Neural cell (in vitro differentiated cells): ENCODE measurements around the gene SLC17A9. TPM values are rescaled to one million over a fixed set of nuclear protein-coding genes. Genes with fewer than 3 reads are reported as not detected.

Experiments
- H2AFZ ChIP-seq: fragments of 200-600, 300-800 bp; sonication (generic), shearing (Covaris generic); 2 replicates; pipeline ENCODE4 v1.6.0; 2014; ENCODE audit warnings: low read depth, mild to moderate bottlenecking, antibody characterized with exemption, low read length, moderate library complexity
- H3F3A ChIP-seq: fragments of 200-600 bp; shearing (Covaris generic); 2 replicates; pipeline ENCODE4 v1.6.1; 2016; ENCODE audit warnings: mild to moderate bottlenecking, moderate library complexity, mixed read lengths, antibody characterized with exemption, low read length; ENCODE audit not compliant: insufficient read depth, poor library complexity, severe bottlenecking
- H3K27ac ChIP-seq: fragments of 200-600, 300-800 bp; sonication (generic), shearing (Covaris generic); 2 replicates; pipeline ENCODE4 v1.5.1; 2014; ENCODE audit warnings: mild to moderate bottlenecking, low read length, moderate library complexity
- H3K27me3 ChIP-seq: fragments of 300-800, 200-600 bp; sonication (generic), shearing (Covaris generic); 2 replicates; pipeline ENCODE4 v1.6.0; 2014; ENCODE audit warnings: mild to moderate bottlenecking, low read depth, low read length, moderate library complexity; ENCODE audit not compliant: insufficient read depth
- H3K36me3 ChIP-seq: fragments of 300-800, 200-600 bp; sonication (generic), shearing (Covaris generic); 2 replicates; pipeline ENCODE4 v1.5.1; 2014; ENCODE audit warnings: mild to moderate bottlenecking, antibody characterized with exemption, low read length, moderate library complexity; ENCODE audit not compliant: insufficient read depth
- H3K4me2 ChIP-seq: fragments of 300-800, 200-600 bp; sonication (generic), shearing (Covaris generic); 2 replicates; pipeline ENCODE4 v1.6.0; 2014; ENCODE audit warnings: mild to moderate bottlenecking, low read length
- H3K4me3 ChIP-seq: fragments of 300-800, 200-600 bp; sonication (generic), shearing (Covaris generic); 2 replicates; pipeline ENCODE4 v1.5.1; 2014; ENCODE audit warnings: mild to moderate bottlenecking, low read length, moderate library complexity
- H3K79me2 ChIP-seq: fragments of 200-600 bp; shearing (Covaris generic); replicated peaks from 2 replicates; pipeline ENCODE4 v1.6.0; 2014; ENCODE audit warnings: mild to moderate bottlenecking, low read length, moderate library complexity; ENCODE audit not compliant: insufficient read depth
- H3K9ac ChIP-seq: fragments of 300-800, 200-600 bp; sonication (generic), shearing (Covaris generic); 2 replicates; pipeline ENCODE4 v1.6.1; 2016; ENCODE audit warnings: mild to moderate bottlenecking, low read length, mixed read lengths
- H3K9me2 ChIP-seq: fragments of 200-600 bp; shearing (Covaris generic); 2 replicates; pipeline ENCODE4 v1.6.1; 2016; ENCODE audit warnings: mild to moderate bottlenecking, low read length, mixed read lengths; ENCODE audit not compliant: insufficient read depth
- H3K9me3 ChIP-seq: fragments of 200-600, 300-800 bp; sonication (generic), shearing (Covaris generic); 2 replicates; pipeline ENCODE4 v1.6.1; 2016; ENCODE audit warnings: mild to moderate bottlenecking, mixed run types, low read length, moderate library complexity, mixed read lengths
- H4K20me1 ChIP-seq: fragments of 200-600 bp; shearing (Covaris generic); 2 replicates; pipeline ENCODE4 v1.6.1; 2016; ENCODE audit warnings: mild to moderate bottlenecking, mixed run types; ENCODE audit not compliant: insufficient read depth
- CTCF ChIP-seq: fragments of 450-650 bp; IDR thresholded peaks from 2 replicates; pipeline ENCODE4 v1.5.1; 2014; ENCODE audit warnings: antibody characterized with exemption, mild to moderate bottlenecking, moderate library complexity; ENCODE audit not compliant: poor library complexity, severe bottlenecking
- EP300 ChIP-seq: fragments of 450-650 bp; conservative IDR thresholded peaks from 2 replicates; pipeline ENCODE4 v1.6.1; 2014; ENCODE audit warnings: antibody characterized with exemption, mild to moderate bottlenecking, moderate library complexity; ENCODE audit not compliant: poor library complexity, severe bottlenecking
- EZH2 ChIP-seq: fragments of 200-600, 300-800 bp; shearing (Covaris generic), sonication (generic); IDR thresholded peaks from 2 replicates; pipeline ENCODE4 v1.6.1; 2014; ENCODE audit warnings: antibody characterized with exemption, low read length, borderline replicate concordance, mild to moderate bottlenecking; ENCODE audit not compliant: insufficient read depth, poor library complexity, severe bottlenecking
- MXI1 ChIP-seq: fragments of 450-650 bp; conservative IDR thresholded peaks from 2 replicates; pipeline ENCODE4 v1.6.1; 2014; ENCODE audit warnings: antibody characterized with exemption, mild to moderate bottlenecking; ENCODE audit not compliant: poor library complexity, severe bottlenecking
- POLR2AphosphoS5 ChIP-seq: IDR thresholded peaks from 2 replicates; pipeline ENCODE4 v1.6.1; 2012
- RAD21 ChIP-seq: fragments of 450-650 bp; conservative IDR thresholded peaks from 2 replicates; pipeline ENCODE4 v1.6.1; 2014; ENCODE audit warnings: antibody characterized with exemption, mild to moderate bottlenecking, moderate library complexity
- REST ChIP-seq: IDR thresholded peaks from 2 replicates; pipeline ENCODE4 v1.6.1; 2012; ENCODE audit warnings: borderline replicate concordance
- SMC3 ChIP-seq: fragments of 450-650 bp; conservative IDR thresholded peaks from 2 replicates; pipeline ENCODE4 v1.6.1; 2014; ENCODE audit warnings: antibody characterized with exemption, mild to moderate bottlenecking, moderate library complexity; ENCODE audit not compliant: poor library complexity
- TAF1 ChIP-seq: IDR thresholded peaks from 2 replicates; pipeline ENCODE4 v1.6.1; 2012; ENCODE audit warnings: low read depth
- polyA plus RNA-seq: library from polyadenylated mRNA; depleted of rRNA; stranded (reverse); fragments of >200 nt; gene quantifications from 2 replicates; pipeline ENCODE4 v1.2.3, GENCODE V29; 2014

Gene SLC17A9
- polyA plus RNA-seq, 1 donor from 2014 or later: not detected

- Histone ChIP-seq H3K9ac (no peak overlapping the region), H3K9me2 (no peaks in the 10 kb centered on the region), H3K4me2 (no peak overlapping the region), H4K20me1 (no peaks in the 10 kb centered on the region), H3K27ac (no peak overlapping the region), H3K36me3 (no peaks in the 10 kb centered on the region), H3K9me3 (no peaks in the 10 kb centered on the region), H2AFZ (no peak overlapping the region), H3K4me3 (no peak overlapping the region), H3F3A (no peaks in the 10 kb centered on the region), H3K27me3 (no peaks in the 10 kb centered on the region), H3K79me2 (no peaks in the 10 kb centered on the region)
- no peak for TF ChIP-seq EZH2
- TF ChIP-seq EP300: no peak
- TF ChIP-seq SMC3: no peak
- no peak for TF ChIP-seq CTCF
- TF ChIP-seq RAD21: no peak
- TF ChIP-seq MXI1: no peak
- TF ChIP-seq TAF1: no peak
- no peak for TF ChIP-seq POLR2AphosphoS5
- no peak for TF ChIP-seq REST
Observed at GRCh38 chr20:62982124-62983075, 29.9 kb downstream of the SLC17A9 start.

GRCh38 chr20:62983210-62983609 lies 30.7 kb downstream of the SLC17A9 start:
- Histone ChIP-seq H3K79me2 (no peaks in the 10 kb centered on the region), H3K27ac (no peak overlapping the region), H3K9ac (no peak overlapping the region), H3K4me3 (no peak overlapping the region), H2AFZ (no peak overlapping the region), H3K27me3 (no peaks in the 10 kb centered on the region), H3K36me3 (no peaks in the 10 kb centered on the region), H3F3A (no peaks in the 10 kb centered on the region), H3K9me2 (no peaks in the 10 kb centered on the region), H3K9me3 (no peaks in the 10 kb centered on the region), H3K4me2 (no peak overlapping the region), H4K20me1 (no peaks in the 10 kb centered on the region)
- TF ChIP-seq TAF1 (no peak), EP300 (no peak), POLR2AphosphoS5 (no peak), EZH2 (no peak), RAD21 (no peak)
